DND-41 (cell line): Measurements from ENCODE around the gene RXRB.

Source experiments
- ATAC-seq: fragments of 200-7000 bp; cut with Tn5 transposase; 3 replicates; pipeline ENCODE4 v1.9.1; 2021; ENCODE audit warnings: low read depth; ENCODE audit not compliant: insufficient read depth
- DNase-seq: peaks from one replicate; pipeline ENCODE4 v3.0.0-alpha.2; 2020
- H2AFZ ChIP-seq: 2 replicates; pipeline ENCODE4 v1.6.0; 2012; ENCODE audit warnings: low read depth, low read length
- H3K27ac ChIP-seq: 2 replicates; pipeline ENCODE4 v1.5.1; 2012; ENCODE audit warnings: low read length, inconsistent platforms
- H3K27me3 ChIP-seq: fragments of 200-600 bp; sonication (generic); 2 replicates; pipeline ENCODE4 v1.6.0; 2012; ENCODE audit warnings: low read length, mild to moderate bottlenecking, inconsistent platforms; ENCODE audit not compliant: insufficient read depth, poor library complexity
- H3K36me3 ChIP-seq: 2 replicates; pipeline ENCODE4 v1.5.1; 2012; ENCODE audit warnings: low read length, inconsistent platforms; ENCODE audit not compliant: insufficient read depth
- H3K4me1 ChIP-seq: 2 replicates; pipeline ENCODE4 v1.5.1; 2012; ENCODE audit warnings: mild to moderate bottlenecking, low read length; ENCODE audit not compliant: insufficient read depth
- H3K4me2 ChIP-seq: 2 replicates; pipeline ENCODE4 v1.6.0; 2012; ENCODE audit warnings: mild to moderate bottlenecking, moderate library complexity, low read length, inconsistent platforms; ENCODE audit not compliant: insufficient read depth
- H3K4me3 ChIP-seq, 2 experiments: fragments of 200-600 bp in 1 of 2; shearing (Covaris generic) in 1 of 2; 2 replicates each; pipeline ENCODE4 v1.5.1; 2012 to 2016; ENCODE audit warnings: inconsistent platforms in 2 of 2, low read length in 2 of 2, mild to moderate bottlenecking in 2 of 2, low read depth in 1 of 2, moderate library complexity in 1 of 2
- H3K79me2 ChIP-seq: 2 replicates; pipeline ENCODE4 v1.6.0; 2012; ENCODE audit warnings: low read length, inconsistent platforms; ENCODE audit not compliant: insufficient read depth
- H3K9ac ChIP-seq: 2 replicates; pipeline ENCODE4 v1.6.0; 2012; ENCODE audit warnings: low read depth, mild to moderate bottlenecking, inconsistent platforms, low read length, moderate library complexity
- H3K9me3 ChIP-seq: 2 replicates; pipeline ENCODE4 v1.5.1; 2012; ENCODE audit warnings: low read length, moderate library complexity, mild to moderate bottlenecking, inconsistent platforms; ENCODE audit not compliant: insufficient read depth, severe bottlenecking
- H4K20me1 ChIP-seq: 2 replicates; pipeline ENCODE4 v1.6.0; 2012; ENCODE audit warnings: low read length; ENCODE audit not compliant: insufficient read depth
- CTCF ChIP-seq: IDR thresholded peaks from 2 replicates; pipeline ENCODE4 v1.5.1; 2012; ENCODE audit warnings: borderline replicate concordance, low read length, moderate library complexity, mild to moderate bottlenecking; ENCODE audit not compliant: poor library complexity, severe bottlenecking; ENCODE audit errors: extremely low read depth
- EZH2 ChIP-seq: IDR thresholded peaks from 3 replicates; pipeline ENCODE4 v1.6.1; 2012; ENCODE audit warnings: borderline replicate concordance, low read depth, mild to moderate bottlenecking, moderate library complexity, low read length, inconsistent platforms; ENCODE audit not compliant: severe bottlenecking

The RXRB gene

GRCh38 chr6:33163540-33163939 lies 36.9 kb downstream of the RXRB start:
- Histone ChIP-seq H3K9me3 (no peaks in the 10 kb centered on the region), H3K27me3 (peaks cover 12% of the 10 kb centered on the region), H3K4me1 (peaks cover 11% of the 10 kb centered on the region), H4K20me1 (no peaks in the 10 kb centered on the region), H3K36me3 (no peaks in the 10 kb centered on the region), H3K4me2 (no peak overlapping the region), H2AFZ (no peak overlapping the region), H3K4me3 (no peak overlapping the region), H3K79me2 (no peaks in the 10 kb centered on the region), H3K9ac (no peak overlapping the region), H3K27ac (no peak overlapping the region)
- TF ChIP-seq CTCF: no peak
- no peak for TF ChIP-seq EZH2
- no peak for ATAC-seq
- DNase-seq: no peak

- Histone ChIP-seq H3K4me1 (peaks cover 11% of the 10 kb centered on the region), H3K79me2 (no peaks in the 10 kb centered on the region), H2AFZ (peak overlapping the region; percentile 65), H3K9me3 (no peaks in the 10 kb centered on the region), H3K4me3 (peak overlapping the region in 1 of 2 experiments; percentile 33; a peak in 1 of 4 replicates), H4K20me1 (no peaks in the 10 kb centered on the region), H3K27me3 (peaks cover 15% of the 10 kb centered on the region), H3K9ac (peak overlapping the region; percentile 25), H3K27ac (no peak overlapping the region), H3K4me2 (peak overlapping the region; percentile 56), H3K36me3 (no peaks in the 10 kb centered on the region)
- DNase-seq (peak; percentile 71), ATAC-seq (peak; percentile 93)
- TF ChIP-seq CTCF: peak; percentile 89
- no peak for TF ChIP-seq EZH2
These were observed 38.8 kb downstream of the RXRB start for GRCh38 chr6:33161354-33162331.

- ATAC-seq (no peak), DNase-seq (no peak)
- H3K27ac ChIP-seq: no peak overlapping the region
- H3K4me3 ChIP-seq: no peak overlapping the region
- H3K79me2 ChIP-seq: no peaks in the 10 kb centered on the region
- H2AFZ ChIP-seq: peak overlapping the region; percentile 65; the same call in 1 of the 2 replicates
- H3K9me3 ChIP-seq: no peaks in the 10 kb centered on the region
- H3K9ac ChIP-seq: no peak overlapping the region
- H3K4me1 ChIP-seq: peaks cover 11% of the 10 kb centered on the region
- H3K27me3 ChIP-seq: peaks cover 16% of the 10 kb centered on the region
- H3K4me2 ChIP-seq: no peak overlapping the region
- TF ChIP-seq EZH2: no peak
- H4K20me1 ChIP-seq: no peaks in the 10 kb centered on the region
- H3K36me3 ChIP-seq: no peaks in the 10 kb centered on the region
These were observed 39.6 kb downstream of the RXRB start for GRCh38 chr6:33160728-33161344.

GRCh38 chr6:33160096-33160495 lies 40.4 kb downstream of the RXRB start:
- no peaks in the 10 kb centered on the region for H3K36me3 ChIP-seq
- H4K20me1 ChIP-seq: no peaks in the 10 kb centered on the region
- peaks cover 16% of the 10 kb centered on the region for H3K27me3 ChIP-seq
- TF ChIP-seq EZH2 (no peak), CTCF (no peak)
- H3K4me2 ChIP-seq: no peak overlapping the region
- no peak overlapping the region for H3K27ac ChIP-seq
- H3K4me3 ChIP-seq: no peak overlapping the region
- ATAC-seq (no peak), DNase-seq (no peak)
- no peak overlapping the region for H3K9ac ChIP-seq
- H3K9me3 ChIP-seq: no peaks in the 10 kb centered on the region
- no peaks in the 10 kb centered on the region for H3K79me2 ChIP-seq
- peaks cover 11% of the 10 kb centered on the region for H3K4me1 ChIP-seq
- H2AFZ ChIP-seq: no peak overlapping the region
